GM12801 (cell line): ENCODE results near the gene CCDC154.

Experiments used
- CTCF ChIP-seq: IDR thresholded peaks from one replicate; pipeline ENCODE4 v1.5.1; 2011; ENCODE audit warnings: control low read depth; ENCODE audit not compliant: insufficient read length; ENCODE audit errors: extremely low read depth

Gene CCDC154

GRCh38 chr16:1488619-1489018 lies 44.3 kb upstream of the CCDC154 start, which contains the start of gene PTX4:
PTX4 (minus strand) TSS chr16:1488944; CDS start chr16:1488909, 35 bp downstream.
- no peak for TF ChIP-seq CTCF

- no peak for TF ChIP-seq CTCF
These were observed 43.8 kb upstream of the CCDC154 start for GRCh38 chr16:1488054-1488601.

GRCh38 chr16:1487395-1488053 lies 43.2 kb upstream of the CCDC154 start:
- no peak for TF ChIP-seq CTCF

GRCh38 chr16:1486551-1487390 lies 42.4 kb upstream of the CCDC154 start:
- no peak for TF ChIP-seq CTCF

- TF ChIP-seq CTCF, result no peak
These were observed 41.6 kb upstream of the CCDC154 start for GRCh38 chr16:1485847-1486496.

GRCh38 chr16:1481906-1482835 lies 37.8 kb upstream of the CCDC154 start:
- TF ChIP-seq CTCF, result no peak
